Naive B cell (primary cell): ENCODE results near the gene MRPS24. TPM values are rescaled to one million over a fixed set of nuclear protein-coding genes. Genes with fewer than 3 reads are reported as not detected.

Experiments
- ATAC-seq, 2 donors: fragments of 150-1000 bp; cut with Tn5 transposase; 2 replicates each; pipeline ENCODE4 v1.10.0; 2021; ENCODE audit warnings: low read depth in 2 of 2, mild to moderate bottlenecking in 2 of 2, moderate library complexity in 2 of 2
- DNase-seq: peaks from one replicate; pipeline ENCODE4 v3.0.0; 2022
- H3K27ac Mint-ChIP-seq, 6 donors: one replicate each; pipeline ENCODE4 v1.8.0; 2020 to 2022; ENCODE audit warnings: mild to moderate bottlenecking in 6 of 6, mixed read lengths in 6 of 6, moderate library complexity in 5 of 6, inconsistent platforms in 2 of 6
- H3K27me3 Mint-ChIP-seq, 3 donors: one replicate each; pipeline ENCODE4 v1.8.0; 2021 to 2022; ENCODE audit warnings: mixed read lengths in 3 of 3, mild to moderate bottlenecking in 1 of 3
- H3K36me3 Mint-ChIP-seq, 2 donors: one replicate each; pipeline ENCODE4 v1.8.0; 2020 to 2022; ENCODE audit warnings: mixed read lengths in 2 of 2, inconsistent platforms in 1 of 2, mild to moderate bottlenecking in 1 of 2
- H3K4me1 Mint-ChIP-seq, 3 donors: one replicate each; pipeline ENCODE4 v1.8.0; 2020 to 2022; ENCODE audit warnings: mixed read lengths in 3 of 3, inconsistent platforms in 1 of 3, mild to moderate bottlenecking in 1 of 3, moderate library complexity in 1 of 3
- H3K4me3 Mint-ChIP-seq, 8 donors: one replicate each; pipeline ENCODE4 v1.8.0; 2020 to 2022; ENCODE audit warnings: mild to moderate bottlenecking in 8 of 8, mixed read lengths in 8 of 8, moderate library complexity in 8 of 8, inconsistent platforms in 2 of 8
- H3K9me3 Mint-ChIP-seq, 7 donors: one replicate each; pipeline ENCODE4 v1.8.0; 2020 to 2022; ENCODE audit warnings: mixed read lengths in 7 of 7, mild to moderate bottlenecking in 5 of 7, inconsistent platforms in 2 of 7, moderate library complexity in 1 of 7
- polyA plus RNA-seq, 6 donors: library from polyadenylated mRNA; unstranded; fragments of 300-500 nt; fragmentation: Illumina TruSeq; gene quantifications; one replicate each; pipeline ENCODE4 v1.2.3, GENCODE V29; 2021; ENCODE audit warnings: low read depth in 6 of 6

MRPS24 gene
- polyA plus RNA-seq, 6 donors from 2014 or later: 114 to 144 (median 132) TPM

DNA sequence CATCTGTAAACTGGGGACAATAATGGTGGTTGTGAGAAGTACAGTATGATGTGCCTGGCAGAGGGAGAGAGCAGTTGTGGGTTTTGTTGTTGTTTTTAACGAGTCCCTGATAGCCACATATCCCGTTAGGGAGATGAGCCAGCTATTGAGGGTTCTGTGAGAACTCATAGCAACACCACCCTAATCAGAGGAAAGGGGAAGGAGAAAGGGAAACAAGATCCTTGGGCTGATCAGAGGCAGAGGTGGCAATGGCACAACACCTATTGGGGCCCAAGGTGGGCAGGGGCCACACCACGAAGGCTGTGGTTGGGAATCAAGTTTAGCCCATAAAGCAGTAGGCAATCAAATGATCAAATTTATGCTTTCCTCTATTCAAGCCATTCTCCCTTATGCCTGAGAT is 1.7 kb upstream of the MRPS24 start:
- H3K9me3 Mint-ChIP-seq: peaks cover 0 to 2% (median 0%) of the 10 kb centered on the region in 7 donors
- no peak for ATAC-seq
- DNase-seq: no peak

DNA sequence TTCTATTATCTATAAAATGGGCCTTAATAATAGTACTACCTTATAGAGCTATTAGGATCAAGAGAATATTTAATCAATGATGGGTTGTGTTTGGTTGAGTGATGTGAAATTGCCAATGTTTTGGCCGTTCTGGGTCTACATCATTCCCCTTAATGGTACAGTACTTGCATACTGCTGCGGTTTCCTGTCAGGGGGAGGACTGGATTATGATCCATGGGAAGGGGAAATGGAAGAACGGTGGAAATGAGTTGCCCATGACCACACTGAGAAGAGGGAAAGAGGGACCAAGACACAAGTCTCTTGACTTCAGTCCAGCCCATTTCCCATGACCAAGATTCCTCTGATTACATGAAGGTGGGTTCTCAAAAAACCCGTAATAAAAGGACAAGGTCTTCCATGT is 999 bp upstream of the MRPS24 start:
- Mint-ChIP-seq H3K36me3 (peaks cover 0 to 5% of the 10 kb centered on the region in 2 donors), H3K9me3 (peaks cover 0 to 2% (median 0%) of the 10 kb centered on the region in 7 donors), H3K4me1 (peaks cover 16 to 27% (median 26%) of the 10 kb centered on the region in 3 donors), H3K27me3 (no peaks in the 10 kb centered on the region), H3K27ac (peak overlapping the region in 3 of 6 donors; percentile 63 to 95 (median 89)), H3K4me3 (peak overlapping the region in 7 of 8 donors; percentile 90 to 98 (median 95))
- DNase-seq (no peak), ATAC-seq (no peak)

More for the DNA sequence above, 1.7 kb upstream of the MRPS24 start:
- Mint-ChIP-seq H3K27me3 (no peaks in the 10 kb centered on the region), H3K4me1 (peaks cover 16 to 32% (median 30%) of the 10 kb centered on the region in 3 donors), H3K36me3 (no peaks in the 10 kb centered on the region), H3K27ac (no peak overlapping the region), H3K4me3 (peak overlapping the region in 3 of 8 donors; percentile 9 to 64 (median 64))

DNA sequence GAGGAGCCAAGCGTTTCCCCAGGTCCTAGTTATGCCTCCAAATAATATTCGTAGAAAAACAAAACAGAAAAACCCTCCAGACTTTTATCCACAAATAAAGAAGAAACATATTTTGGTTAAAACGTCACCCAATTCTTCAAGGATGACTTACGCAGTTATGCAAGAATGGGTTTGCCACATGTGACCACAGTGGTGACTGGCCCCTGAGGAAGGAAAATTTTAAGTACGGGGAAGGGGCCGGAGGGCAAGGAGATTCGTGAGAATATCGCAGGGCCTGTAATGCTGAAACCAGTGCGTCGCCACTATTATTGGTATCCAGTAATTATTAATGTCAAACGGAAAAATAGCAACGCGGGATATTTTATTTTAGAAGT is 537 bp upstream of the MRPS24 start:
- DNase-seq: no peak
- Mint-ChIP-seq H3K36me3 (peaks cover 0 to 8% of the 10 kb centered on the region in 2 donors), H3K27ac (peak overlapping the region in 5 of 6 donors; percentile 89 to 96 (median 93)), H3K9me3 (peaks cover 0 to 2% (median 0%) of the 10 kb centered on the region in 7 donors), H3K27me3 (no peaks in the 10 kb centered on the region), H3K4me1 (peaks cover 16 to 25% (median 22%) of the 10 kb centered on the region in 3 donors), H3K4me3 (peak overlapping the region; percentile 90 to 98 (median 96))
- peak; percentile 15 to 24 for ATAC-seq

DNA sequence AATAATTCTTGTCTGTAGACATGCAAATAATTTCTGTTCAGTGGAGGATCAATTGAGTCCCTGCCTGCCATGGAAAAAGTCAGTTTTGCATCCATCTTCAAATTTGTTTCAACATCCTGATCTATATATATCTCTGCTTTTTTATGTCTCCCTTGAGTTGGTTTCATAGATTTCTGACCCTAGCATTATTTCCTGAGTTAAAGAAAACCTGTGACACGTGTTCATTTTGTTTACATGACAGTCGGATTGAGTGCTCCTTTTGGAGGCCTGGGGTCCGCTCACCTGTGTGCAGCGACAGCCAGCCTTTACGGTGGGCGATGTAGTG is 674 bp downstream of the MRPS24 start:
- H3K27me3 Mint-ChIP-seq: no peaks in the 10 kb centered on the region
- peak overlapping the region in 5 of 6 donors; percentile 76 to 89 (median 82) for H3K27ac Mint-ChIP-seq
- ATAC-seq (peak in 1 of 2 donors; percentile 0), DNase-seq (no peak)
- peak overlapping the region; percentile 90 to 98 (median 96) for H3K4me3 Mint-ChIP-seq
- H3K36me3 Mint-ChIP-seq: peaks cover 0 to 8% of the 10 kb centered on the region in 2 donors
- no peaks in the 10 kb centered on the region for H3K9me3 Mint-ChIP-seq
- H3K4me1 Mint-ChIP-seq: peaks cover 16 to 25% (median 22%) of the 10 kb centered on the region in 3 donors

DNA sequence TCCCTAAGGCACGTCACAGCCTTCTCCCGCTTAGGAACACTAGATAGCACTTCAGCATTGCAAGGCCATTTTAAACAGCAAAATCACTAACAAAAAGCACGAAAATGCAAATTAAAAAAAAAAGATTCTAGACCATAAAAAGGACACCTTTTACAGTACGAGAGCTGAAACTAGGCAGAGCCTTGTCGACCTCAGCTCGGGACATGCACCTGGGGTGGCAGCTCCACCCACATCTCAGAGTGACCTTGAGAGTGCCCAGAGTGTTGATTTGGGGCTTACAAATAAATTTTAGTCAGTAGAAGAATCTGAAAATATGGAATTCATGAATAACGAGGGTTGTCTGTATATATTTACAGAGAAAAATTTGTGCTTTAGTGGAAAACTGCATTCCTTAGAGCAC is 1.1 kb downstream of the MRPS24 start:
- no peak for DNase-seq
- H3K4me1 Mint-ChIP-seq: peaks cover 16 to 25% (median 22%) of the 10 kb centered on the region in 3 donors
- no peaks in the 10 kb centered on the region for H3K9me3 Mint-ChIP-seq
- H3K4me3 Mint-ChIP-seq: peak overlapping the region; percentile 35 to 98 (median 94)
- no peak for ATAC-seq
- peaks cover 0 to 4% (median 0%) of the 10 kb centered on the region in 3 donors for H3K27me3 Mint-ChIP-seq
- peak overlapping the region in 4 of 6 donors; percentile 47 to 89 (median 74) for H3K27ac Mint-ChIP-seq
- H3K36me3 Mint-ChIP-seq: peaks cover 0 to 8% of the 10 kb centered on the region in 2 donors

DNA sequence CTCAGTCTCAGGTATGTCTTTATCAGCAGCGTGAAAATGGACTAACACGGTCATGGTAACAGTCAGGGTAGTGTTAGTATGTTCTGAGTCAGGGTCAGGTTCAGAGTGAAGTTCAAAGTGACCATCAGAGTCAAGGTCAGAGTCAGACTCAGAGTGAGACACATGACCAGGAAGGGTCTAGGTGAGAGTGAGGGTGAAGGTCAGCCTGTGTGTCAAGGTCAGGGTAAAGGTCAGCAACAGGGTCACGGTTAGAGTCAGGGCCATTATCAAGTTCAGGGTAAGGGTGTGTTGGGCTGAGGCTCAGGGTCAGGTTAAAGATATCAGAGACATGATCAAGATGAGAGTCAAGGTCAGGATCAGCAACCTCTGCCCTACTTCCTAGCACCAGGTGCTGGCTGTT is 4.0 kb downstream of the MRPS24 start:
- Mint-ChIP-seq H3K27ac (peak overlapping the region in 1 of 6 donors; percentile 39), H3K27me3 (peaks cover 0 to 8% (median 0%) of the 10 kb centered on the region in 3 donors), H3K4me3 (peak overlapping the region in 1 of 8 donors; percentile 69), H3K4me1 (peaks cover 16 to 22% (median 21%) of the 10 kb centered on the region in 3 donors), H3K9me3 (no peaks in the 10 kb centered on the region), H3K36me3 (peaks cover 0 to 8% of the 10 kb centered on the region in 2 donors)
- ATAC-seq: no peak
- no peak for DNase-seq

DNA sequence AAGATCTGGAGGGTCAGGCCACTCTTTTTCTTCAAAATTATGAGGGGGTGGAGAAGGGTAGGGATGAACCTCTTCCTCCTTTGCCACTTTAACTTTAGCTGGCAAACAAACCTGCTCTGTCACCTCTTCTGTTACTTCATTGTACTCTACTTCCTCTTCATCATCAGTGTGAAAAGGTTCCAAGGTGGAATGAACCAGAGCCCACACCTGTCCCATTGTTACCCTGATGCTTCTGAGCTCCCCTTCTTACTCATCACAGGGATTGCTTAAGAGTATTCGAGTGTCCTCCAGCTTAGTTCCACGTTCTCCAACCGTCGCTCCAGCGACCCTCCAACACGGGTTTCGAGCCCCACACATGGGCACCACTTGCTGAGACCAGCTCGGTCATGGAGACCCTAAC is 5.2 kb downstream of the MRPS24 start:
- peaks cover 10 to 15% (median 10%) of the 10 kb centered on the region in 3 donors for H3K4me1 Mint-ChIP-seq
- H3K36me3 Mint-ChIP-seq: peaks cover 0 to 8% of the 10 kb centered on the region in 2 donors
- H3K27me3 Mint-ChIP-seq: peaks cover 0 to 8% (median 0%) of the 10 kb centered on the region in 3 donors
- ATAC-seq (no peak), DNase-seq (no peak)
- H3K4me3 Mint-ChIP-seq: no peak overlapping the region
- H3K27ac Mint-ChIP-seq: no peak overlapping the region
- H3K9me3 Mint-ChIP-seq: peaks cover 0 to 3% (median 0%) of the 10 kb centered on the region in 7 donors

DNA sequence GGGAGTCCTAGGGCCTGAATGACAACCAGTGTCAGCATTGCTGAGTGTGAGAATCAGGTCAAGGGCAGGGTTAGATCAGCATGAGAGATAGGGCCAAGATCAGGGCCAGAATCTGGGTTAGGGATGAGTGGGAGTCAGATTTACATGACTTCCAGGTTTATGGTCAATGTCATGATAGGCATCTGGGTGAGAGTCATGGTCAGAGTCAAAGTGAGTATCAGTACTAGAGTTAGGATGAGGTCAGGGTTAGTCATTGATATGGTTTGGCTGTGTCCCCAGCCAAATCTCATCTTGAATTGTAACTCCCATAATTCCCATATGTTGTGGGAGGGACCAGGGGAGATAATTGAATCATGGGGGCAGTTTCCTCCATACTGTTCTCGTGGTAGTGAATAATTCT is 12.3 kb downstream of the MRPS24 start:
- Mint-ChIP-seq H3K36me3 (no peaks in the 10 kb centered on the region), H3K27me3 (peaks cover 6 to 8% (median 8%) of the 10 kb centered on the region in 3 donors), H3K9me3 (peaks cover 0 to 5% (median 0%) of the 10 kb centered on the region in 7 donors), H3K4me1 (no peaks in the 10 kb centered on the region), H3K27ac (no peak overlapping the region), H3K4me3 (no peak overlapping the region)
- ATAC-seq (no peak), DNase-seq (no peak)

DNA sequence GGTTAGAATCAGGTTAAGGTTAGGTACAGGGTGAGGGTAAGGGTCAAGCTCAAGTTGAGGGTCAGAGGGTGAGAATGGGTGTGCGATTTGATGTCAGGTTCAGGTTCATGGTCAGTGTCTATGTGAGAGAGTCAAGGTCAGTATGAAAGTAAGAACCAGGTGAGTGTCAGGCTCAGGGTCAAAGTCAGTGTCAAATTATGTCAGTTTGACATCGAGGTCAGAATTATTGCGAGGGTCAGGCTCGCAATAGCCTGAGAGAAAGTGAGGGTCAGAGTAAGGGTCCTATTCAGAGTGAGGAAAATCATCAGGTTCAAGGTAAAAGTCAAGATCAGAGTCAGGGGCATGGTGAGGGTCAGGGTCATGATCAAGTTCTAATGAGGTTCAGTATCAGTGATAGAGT is 13.0 kb downstream of the MRPS24 start:
- no peak for ATAC-seq
- DNase-seq: no peak
- H3K27ac Mint-ChIP-seq: no peak overlapping the region
- H3K36me3 Mint-ChIP-seq: no peaks in the 10 kb centered on the region
- peaks cover 0 to 7% (median 0%) of the 10 kb centered on the region in 7 donors for H3K9me3 Mint-ChIP-seq
- no peaks in the 10 kb centered on the region for H3K4me1 Mint-ChIP-seq
- peaks cover 6 to 8% (median 8%) of the 10 kb centered on the region in 3 donors for H3K27me3 Mint-ChIP-seq
- H3K4me3 Mint-ChIP-seq: no peak overlapping the region

DNA sequence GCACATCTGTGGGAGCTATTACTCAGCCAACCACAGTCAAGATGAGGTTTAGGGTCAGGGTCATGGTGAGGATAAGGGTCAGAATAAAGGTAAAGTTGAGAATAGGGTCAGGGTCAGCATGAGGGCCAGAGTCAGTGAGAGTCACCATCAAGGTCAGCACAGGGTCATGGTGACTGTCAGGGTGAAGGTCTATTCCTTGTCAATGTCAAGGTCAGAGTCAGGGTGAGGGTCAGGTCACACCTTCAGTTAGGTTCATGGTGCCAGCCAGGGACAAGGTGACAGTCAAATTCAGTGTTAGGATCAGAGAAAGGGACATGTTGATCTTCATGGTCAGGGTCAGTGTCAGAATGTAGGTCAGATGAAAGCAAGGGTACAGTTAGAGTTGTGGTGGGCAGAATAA is 14.1 kb downstream of the MRPS24 start:
- Mint-ChIP-seq H3K4me1 (no peaks in the 10 kb centered on the region), H3K27ac (no peak overlapping the region), H3K36me3 (no peaks in the 10 kb centered on the region), H3K4me3 (no peak overlapping the region), H3K27me3 (peaks cover 4 to 8% (median 6%) of the 10 kb centered on the region in 3 donors), H3K9me3 (peaks cover 0 to 7% (median 0%) of the 10 kb centered on the region in 7 donors)
- DNase-seq (no peak), ATAC-seq (no peak)

DNA sequence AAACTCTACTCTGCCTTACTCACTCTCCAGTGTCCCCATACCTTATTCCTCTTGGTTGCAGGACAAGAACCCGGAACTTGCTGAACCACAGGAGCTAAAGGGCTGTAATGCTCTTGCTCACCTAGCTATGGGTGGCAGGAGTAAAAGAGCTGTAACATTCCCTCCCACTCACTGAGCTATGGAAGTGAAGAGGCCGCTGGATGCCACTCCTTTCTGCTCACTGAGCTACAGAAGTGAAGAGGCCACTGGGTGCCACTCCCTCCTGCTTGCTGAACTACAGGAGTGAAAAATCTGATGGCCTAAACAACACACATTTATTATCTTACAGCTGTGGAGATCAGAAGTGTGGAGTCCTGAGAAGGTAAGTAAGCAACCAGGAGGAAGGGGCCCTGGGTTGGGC is 17.5 kb downstream of the MRPS24 start:
- Mint-ChIP-seq H3K27me3 (peaks cover 6 to 14% (median 8%) of the 10 kb centered on the region in 3 donors), H3K27ac (no peak overlapping the region), H3K4me1 (no peaks in the 10 kb centered on the region), H3K36me3 (no peaks in the 10 kb centered on the region), H3K9me3 (peaks cover 0 to 4% (median 0%) of the 10 kb centered on the region in 7 donors), H3K4me3 (no peak overlapping the region)
- DNase-seq (no peak), ATAC-seq (no peak)

DNA sequence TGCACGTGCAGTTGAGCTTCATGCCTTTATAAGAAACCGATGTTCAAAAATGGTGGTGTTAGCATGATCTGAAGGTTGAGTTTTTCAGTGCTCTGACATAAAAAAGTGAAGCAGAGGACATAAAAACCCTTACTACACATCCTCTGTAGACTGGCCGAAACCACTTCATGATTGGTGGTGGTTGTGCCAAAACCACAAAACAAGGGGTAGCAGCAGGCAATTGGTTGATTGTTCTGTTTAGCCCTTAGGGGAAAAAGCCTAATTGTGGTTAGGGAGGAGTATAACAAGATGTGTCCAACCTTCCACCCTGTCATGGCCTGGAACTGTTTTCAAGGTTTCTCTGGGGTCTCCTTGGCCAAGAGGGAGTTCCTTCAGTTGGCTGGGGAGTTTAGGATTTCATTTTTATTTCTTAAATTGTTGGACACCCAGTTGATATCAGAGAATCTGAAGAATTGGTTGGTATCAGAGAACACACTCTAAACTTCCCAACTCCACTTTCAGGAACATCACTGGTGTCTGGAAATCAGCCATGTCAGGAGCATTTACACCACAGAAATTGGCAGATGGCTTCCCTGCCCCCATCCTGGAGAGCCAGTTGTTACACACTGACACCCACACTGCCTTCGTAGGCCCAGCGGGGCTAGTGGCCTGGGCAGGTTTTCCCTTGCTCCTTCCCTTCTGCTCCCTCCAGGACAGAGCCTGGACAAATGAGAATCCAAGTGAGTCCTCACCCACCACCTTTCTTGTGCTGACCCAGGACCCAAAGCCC is 18.8 kb downstream of the MRPS24 start:
- Mint-ChIP-seq H3K4me1 (no peaks in the 10 kb centered on the region), H3K36me3 (no peaks in the 10 kb centered on the region), H3K27ac (no peak overlapping the region), H3K9me3 (peaks cover 0 to 4% (median 0%) of the 10 kb centered on the region in 7 donors), H3K27me3 (peaks cover 6 to 14% (median 8%) of the 10 kb centered on the region in 3 donors), H3K4me3 (no peak overlapping the region)
- no peak for ATAC-seq
- no peak for DNase-seq

DNA sequence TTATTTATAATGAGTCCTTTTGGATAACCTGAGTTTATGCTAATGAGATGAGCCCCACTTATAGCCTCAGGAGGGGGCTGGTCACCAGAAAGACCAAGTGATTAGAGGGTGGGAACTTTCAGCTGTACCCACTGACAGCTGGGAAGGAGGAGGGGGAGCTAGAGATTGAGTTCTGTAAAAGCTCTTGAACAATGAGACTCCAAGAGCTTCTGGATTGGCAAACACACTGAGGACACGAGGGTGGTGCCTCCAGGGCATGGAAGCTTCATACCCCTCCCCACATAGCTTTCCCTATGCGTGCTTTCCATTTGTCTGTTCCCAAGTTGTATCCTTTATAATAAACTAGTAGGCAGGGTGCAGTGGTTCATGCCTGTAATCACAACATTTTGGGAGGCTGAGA is 20.3 kb downstream of the MRPS24 start:
- H3K27me3 Mint-ChIP-seq: peaks cover 0 to 16% (median 3%) of the 10 kb centered on the region in 3 donors
- DNase-seq (no peak), ATAC-seq (no peak)
- H3K36me3 Mint-ChIP-seq: no peaks in the 10 kb centered on the region
- H3K4me3 Mint-ChIP-seq: no peak overlapping the region
- peaks cover 0 to 4% (median 0%) of the 10 kb centered on the region in 7 donors for H3K9me3 Mint-ChIP-seq
- no peaks in the 10 kb centered on the region for H3K4me1 Mint-ChIP-seq
- H3K27ac Mint-ChIP-seq: no peak overlapping the region

DNA sequence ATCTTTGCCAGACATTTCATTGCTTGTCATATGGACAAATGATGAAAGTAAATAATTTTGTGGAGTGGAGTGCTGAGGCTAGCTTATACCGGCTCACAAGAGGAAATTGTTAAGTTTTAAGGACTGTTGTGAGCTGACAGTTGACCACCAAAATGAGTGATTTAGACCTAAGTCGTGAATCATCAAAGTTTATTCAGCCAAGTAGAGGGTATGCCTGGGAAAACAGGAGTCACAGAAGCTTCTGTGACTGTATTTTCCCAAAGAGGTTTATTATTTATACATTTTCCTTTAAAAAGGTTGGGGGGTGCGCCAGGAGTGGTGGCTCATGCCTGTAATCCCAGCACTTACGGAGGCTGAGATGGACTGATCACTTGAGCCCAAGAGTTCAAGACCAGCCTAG is 21.8 kb downstream of the MRPS24 start:
- H3K4me3 Mint-ChIP-seq: no peak overlapping the region
- peaks cover 0 to 2% (median 0%) of the 10 kb centered on the region in 7 donors for H3K9me3 Mint-ChIP-seq
- DNase-seq (no peak), ATAC-seq (no peak)
- H3K4me1 Mint-ChIP-seq: no peaks in the 10 kb centered on the region
- no peaks in the 10 kb centered on the region for H3K36me3 Mint-ChIP-seq
- no peak overlapping the region for H3K27ac Mint-ChIP-seq
- peaks cover 0 to 19% (median 8%) of the 10 kb centered on the region in 3 donors for H3K27me3 Mint-ChIP-seq
